Measurements from ENCODE around the gene B4GALT3. TPM values are rescaled to one million over a fixed set of nuclear protein-coding genes. Genes with fewer than 3 reads are reported as not detected.
A peak's percentile ranks its signal among the peaks of the same experiment; 100 is the strongest.

B4GALT3 gene
- polyA plus RNA-seq, 3 donors: 36.6 to 39.5 (median 38.8) TPM

DNA sequence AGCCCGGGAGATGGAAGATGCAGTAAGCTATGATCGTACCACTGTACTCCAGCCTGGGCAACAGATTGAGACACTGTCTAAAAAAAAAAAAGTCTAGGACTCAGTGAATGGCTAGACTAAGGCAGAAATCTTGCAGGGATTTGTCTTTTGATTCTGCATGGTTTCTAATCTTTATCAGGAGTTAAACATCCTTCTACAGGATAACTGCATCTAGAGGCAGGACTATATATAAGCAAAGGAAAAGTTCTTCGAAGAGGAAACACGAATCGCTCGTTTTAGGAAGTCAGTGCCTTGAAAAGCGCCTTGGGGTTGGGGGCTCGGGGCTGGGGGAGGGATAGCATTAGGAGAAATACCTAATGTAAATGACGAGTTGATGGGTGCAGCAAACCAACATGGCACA is 24.1 kb downstream of the B4GALT3 start:
- DNase-seq (ENCODE audit: extremely low read depth in 1 of 11, low read depth in 9 of 11, low spot score in 4 of 11): no peak

GRCh38 chr1:161145832-161146231 is 31.5 kb downstream of the B4GALT3 start:
- DNase-seq (ENCODE audit: extremely low read depth in 1 of 11, low read depth in 9 of 11, low spot score in 4 of 11): no peak

DNA sequence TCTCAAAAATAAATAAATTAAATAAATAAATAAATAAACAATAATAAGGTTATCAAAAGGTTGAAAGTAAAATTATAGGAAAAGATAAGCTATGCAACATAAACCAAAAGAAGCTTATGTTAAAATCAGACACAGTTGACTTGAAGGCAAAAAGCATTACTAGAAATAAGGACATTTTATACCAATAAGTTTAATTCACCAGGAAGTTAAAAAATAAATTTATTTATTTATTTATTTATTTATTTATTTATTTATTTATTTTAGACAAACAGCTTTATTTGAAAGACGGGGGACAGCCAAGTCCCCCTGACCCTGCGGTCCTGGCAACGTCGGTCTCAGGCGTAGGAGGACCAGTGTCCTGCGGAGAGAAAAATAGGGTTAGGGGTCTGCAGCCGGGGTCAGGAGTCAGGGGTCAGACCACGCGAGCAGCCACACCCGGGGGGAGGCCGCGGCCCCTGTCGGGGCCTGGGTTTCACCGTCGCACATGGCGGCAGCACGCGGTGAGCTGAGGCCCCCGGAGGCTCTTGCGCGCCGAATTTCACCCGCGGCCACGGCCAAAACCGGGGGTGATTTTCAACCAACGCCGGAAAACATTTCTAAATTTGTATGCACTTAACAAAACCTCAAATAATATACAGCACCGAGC is 36.4 kb downstream of the B4GALT3 start:
- DNase-seq (ENCODE audit: extremely low read depth in 1 of 11, low read depth in 9 of 11, low spot score in 4 of 11): no peak

GRCh38 chr1:161139766-161140165 is 37.5 kb downstream of the B4GALT3 start:
- DNase-seq (ENCODE audit: extremely low read depth in 1 of 11, low read depth in 9 of 11, low spot score in 4 of 11): peak in 1 of 11 donors; percentile 28

- DNase-seq (ENCODE audit: extremely low read depth in 1 of 11, low read depth in 9 of 11, low spot score in 4 of 11): no peak
Measured at GRCh38 chr1:161138431-161138830, 38.9 kb downstream of the B4GALT3 start.

GRCh38 chr1:161137881-161138280 is 39.4 kb downstream of the B4GALT3 start:
- DNase-seq (ENCODE audit: extremely low read depth in 1 of 11, low read depth in 9 of 11, low spot score in 4 of 11): no peak

DNA sequence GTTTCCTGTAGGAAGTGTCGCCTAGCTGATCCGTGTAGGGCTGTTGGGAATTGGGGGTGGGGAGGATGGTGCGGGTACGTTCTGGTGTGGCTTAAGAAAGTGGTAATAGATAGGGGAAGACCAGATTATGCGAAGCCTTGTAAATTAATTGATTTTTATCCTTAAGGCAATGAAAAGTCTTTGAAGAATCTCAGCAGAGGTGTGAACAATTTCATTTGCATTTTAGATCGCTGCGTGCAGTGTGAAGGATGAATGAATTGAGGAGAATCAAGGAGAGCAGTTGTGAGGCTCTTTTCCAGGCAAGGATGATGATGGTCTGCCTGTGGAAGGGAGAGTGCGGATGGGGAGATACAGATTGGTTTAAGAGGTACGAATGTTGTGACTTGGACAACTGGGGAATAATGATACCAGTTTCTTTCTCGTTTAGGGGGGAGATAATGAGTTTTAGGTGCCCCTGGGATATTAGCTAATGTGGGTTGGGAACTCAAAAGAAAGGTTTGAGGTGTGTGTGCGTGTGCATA is 44.0 kb downstream of the B4GALT3 start:
- DNase-seq (ENCODE audit: extremely low read depth in 1 of 11, low read depth in 9 of 11, low spot score in 4 of 11): peak in 1 of 11 donors; percentile 45

GRCh38 chr1:161132410-161133219 is 44.7 kb downstream of the B4GALT3 start, which contains the start of gene DEDD:
TSS of gene DEDD (minus strand) at chr1:161132667. CDS start at chr1:161124462, 8,205 bp downstream.
- DNase-seq (ENCODE audit: extremely low read depth in 1 of 11, low read depth in 9 of 11, low spot score in 4 of 11): peak; percentile 82 to 95 (median 89)

GRCh38 chr1:161131523-161132409 is 45.5 kb downstream of the B4GALT3 start:
- DNase-seq (ENCODE audit: extremely low read depth in 1 of 11, low read depth in 9 of 11, low spot score in 4 of 11): peak in 2 of 11 donors; percentile 18 to 65

- DNase-seq (ENCODE audit: extremely low read depth in 1 of 11, low read depth in 9 of 11, low spot score in 4 of 11): no peak
Measured at GRCh38 chr1:161130266-161130665, 47.0 kb downstream of the B4GALT3 start.

GRCh38 chr1:161128591-161129420 is 48.5 kb downstream of the B4GALT3 start:
- DNase-seq (ENCODE audit: extremely low read depth in 1 of 11, low read depth in 9 of 11, low spot score in 4 of 11): no peak

DNA sequence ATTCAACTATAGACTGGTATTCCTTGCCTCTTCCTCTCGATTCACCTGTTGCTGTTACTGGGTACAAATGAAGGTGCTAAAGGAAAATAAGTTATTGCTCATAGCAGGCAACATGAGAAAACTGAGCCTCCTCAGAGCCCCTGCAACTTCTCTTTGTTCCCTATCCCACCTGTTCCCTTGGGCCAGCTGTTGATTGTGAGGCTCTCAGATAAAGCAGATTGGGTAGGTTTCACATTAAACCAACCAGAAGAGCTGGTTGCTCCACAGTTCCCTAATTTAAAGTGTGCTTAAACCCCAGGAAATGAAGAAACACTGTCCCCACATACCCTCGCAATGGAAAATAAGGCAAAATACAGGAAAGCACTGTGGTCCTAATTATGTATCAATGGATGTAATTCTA is 49.7 kb downstream of the B4GALT3 start:
- DNase-seq (ENCODE audit: extremely low read depth in 1 of 11, low read depth in 9 of 11, low spot score in 4 of 11): no peak

DNA sequence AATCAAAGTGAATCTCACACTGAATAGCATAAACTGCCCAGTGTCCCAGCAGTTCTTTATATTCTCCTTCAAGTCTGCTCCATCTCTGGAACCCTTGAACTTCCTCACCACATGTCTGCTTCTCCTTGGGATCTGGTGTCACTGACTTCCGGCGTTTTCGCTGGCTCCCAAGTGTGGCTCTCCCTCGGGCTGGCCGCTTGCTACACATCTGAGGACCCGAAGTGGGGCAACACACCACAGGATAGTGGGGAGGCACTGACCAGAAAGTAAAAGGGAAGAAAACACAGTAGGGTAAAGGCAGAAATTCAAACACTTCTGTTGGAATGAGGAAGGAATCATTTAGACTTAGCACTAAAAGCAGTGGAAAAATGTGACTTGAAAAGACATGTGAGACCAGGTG is 54.3 kb downstream of the B4GALT3 start:
- DNase-seq (ENCODE audit: extremely low read depth in 1 of 11, low read depth in 9 of 11, low spot score in 4 of 11): no peak

- no peak for DNase-seq (ENCODE audit: extremely low read depth in 1 of 11, low read depth in 9 of 11, low spot score in 4 of 11)
Measured at GRCh38 chr1:161121834-161122233, 55.5 kb downstream of the B4GALT3 start.

Other genes with a start within 250 kb of the B4GALT3 start
- gene ITLN2, start 222.7 kb downstream of the B4GALT3 start, polyA plus RNA-seq (ENCODE audit: insufficient read length in 3 of 3): under 1 TPM in 1 of 3 donors, not detected in 2; 0.29 TPM
- gene F11R, start 156.4 kb downstream of the B4GALT3 start, polyA plus RNA-seq (ENCODE audit: insufficient read length in 3 of 3): 10 to 100 TPM; 73.1 to 94.2 (median 82.1) TPM
- 10 to 100 TPM; 49.4 to 76.5 (median 63.5) TPM for gene TSTD1, start 138.5 kb downstream of the B4GALT3 start, polyA plus RNA-seq (ENCODE audit: insufficient read length in 3 of 3)
- gene USF1, start 131.5 kb downstream of the B4GALT3 start, polyA plus RNA-seq (ENCODE audit: insufficient read length in 3 of 3): 10 to 100 TPM; 49.7 to 62.5 (median 59.8) TPM
- 1 to 10 TPM; 2.1 to 2.5 (median 2.2) TPM for gene ARHGAP30, start 107.6 kb downstream of the B4GALT3 start, polyA plus RNA-seq (ENCODE audit: insufficient read length in 3 of 3)
- gene NECTIN4, start 87.9 kb downstream of the B4GALT3 start, polyA plus RNA-seq (ENCODE audit: insufficient read length in 3 of 3): 1 to 10 TPM; 2.2 to 4.0 (median 3.5) TPM
- 10 to 100 TPM; 15.7 to 19.3 (median 17.6) TPM for gene KLHDC9, start 79.1 kb downstream of the B4GALT3 start, polyA plus RNA-seq (ENCODE audit: insufficient read length in 3 of 3)
- gene PFDN2, start 59.5 kb downstream of the B4GALT3 start, polyA plus RNA-seq (ENCODE audit: insufficient read length in 3 of 3): 10 to 100 TPM; 70.5 to 94.2 (median 71.9) TPM
- 10 to 100 TPM; 49.0 to 58.8 (median 51.5) TPM for gene NIT1, start 59.4 kb downstream of the B4GALT3 start, polyA plus RNA-seq (ENCODE audit: insufficient read length in 3 of 3)
- gene DEDD, start 44.8 kb downstream of the B4GALT3 start, polyA plus RNA-seq (ENCODE audit: insufficient read length in 3 of 3): 10 to 100 TPM; 47.6 to 57.0 (median 55.1) TPM
- 100 to 1,000 TPM; 135 to 161 (median 156) TPM for gene UFC1, start 23.5 kb downstream of the B4GALT3 start, polyA plus RNA-seq (ENCODE audit: insufficient read length in 3 of 3)
- gene USP21, start 18.0 kb downstream of the B4GALT3 start, polyA plus RNA-seq (ENCODE audit: insufficient read length in 3 of 3): 10 to 100 TPM; 48.0 to 49.6 (median 48.2) TPM
- 10 to 100 TPM; 31.0 to 61.5 (median 38.3) TPM for gene PPOX, start 11.1 kb downstream of the B4GALT3 start, polyA plus RNA-seq (ENCODE audit: insufficient read length in 3 of 3)
- 1 to 10 TPM in 1 of 3 donors, under 1 TPM in 2; 0.60 to 1.1 (median 0.78) TPM for gene ADAMTS4, start 21.5 kb upstream of the B4GALT3 start, polyA plus RNA-seq (ENCODE audit: insufficient read length in 3 of 3)
- 100 to 1,000 TPM; 200 to 212 (median 200) TPM for gene NDUFS2, start 24.9 kb upstream of the B4GALT3 start, polyA plus RNA-seq (ENCODE audit: insufficient read length in 3 of 3)
- gene FCER1G, start 37.8 kb upstream of the B4GALT3 start, polyA plus RNA-seq (ENCODE audit: insufficient read length in 3 of 3): 10 to 100 TPM; 12.3 to 14.8 (median 13.6) TPM
- 1 to 10 TPM in 1 of 3 donors, under 1 TPM in 1, not detected in 1; 0.59 to 4.6 TPM for gene APOA2, start 46.1 kb upstream of the B4GALT3 start, polyA plus RNA-seq (ENCODE audit: insufficient read length in 3 of 3)
- gene TOMM40L, start 48.6 kb upstream of the B4GALT3 start, polyA plus RNA-seq (ENCODE audit: insufficient read length in 3 of 3): 10 to 100 TPM; 13.5 to 15.4 (median 14.6) TPM
- 1 to 10 TPM; 3.1 to 3.7 (median 3.4) TPM for gene NR1I3, start 60.7 kb upstream of the B4GALT3 start, polyA plus RNA-seq (ENCODE audit: insufficient read length in 3 of 3)
- gene PCP4L1, start 81.2 kb upstream of the B4GALT3 start, polyA plus RNA-seq (ENCODE audit: insufficient read length in 3 of 3): 1 to 10 TPM; 1.0 to 1.7 (median 1.0) TPM
- gene MPZ, start 132.5 kb upstream of the B4GALT3 start, polyA plus RNA-seq (ENCODE audit: insufficient read length in 3 of 3): 1 to 10 TPM; 2.2 to 5.1 (median 3.8) TPM
- 100 to 1,000 TPM; 257 to 303 (median 265) TPM for gene SDHC, start 136.9 kb upstream of the B4GALT3 start, polyA plus RNA-seq (ENCODE audit: insufficient read length in 3 of 3)
- 10 to 100 TPM; 11.2 to 15.2 (median 11.6) TPM for gene CFAP126, start 190.4 kb upstream of the B4GALT3 start, polyA plus RNA-seq (ENCODE audit: insufficient read length in 3 of 3)

All from renal cortex interstitium (tissue), 11 donors.